ENCODE data around the gene LRRC7. TPM values are rescaled to one million over a fixed set of nuclear protein-coding genes. Genes with fewer than 3 reads are reported as not detected.

The LRRC7 gene
- total and polyA plus RNA-seq, 2 donors (not counting 1 experiment from before 2014, with no cell fraction given), result 0.03 TPM; not detected in 1

GRCh38 chr1:69650779-69651178 lies 83.1 kb downstream of the LRRC7 start:
- Histone ChIP-seq H3K4me1 (ENCODE audit: control insufficient read depth, extremely low read depth, insufficient read depth, low read length) (no peaks in the 10 kb centered on the region), H3K27me3 (ENCODE audit: control insufficient read depth, insufficient read depth, low read length) (no peaks in the 10 kb centered on the region), H3K27ac (ENCODE audit: insufficient read depth, low read length) (no peak overlapping the region), H4K20me1 (ENCODE audit: control insufficient read depth, extremely low read depth, insufficient read depth, low read length) (no peaks in the 10 kb centered on the region), H3K9me3 (ENCODE audit: control insufficient read depth, insufficient read depth, low read depth, low read length) (no peaks in the 10 kb centered on the region), H3K9ac (ENCODE audit: insufficient read depth, low read length) (no peak overlapping the region), H3K4me3 (replicated peaks in 1 of 4; ENCODE audit: control extremely low read depth in 1 of 4, insufficient read depth in 1 of 4, low read depth in 3 of 4, low read length in 4 of 4) (no peak overlapping the region), H3K36me3 (ENCODE audit: control insufficient read depth, insufficient read depth, low read length) (no peaks in the 10 kb centered on the region), H3K4me2 (ENCODE audit: extremely low read depth, insufficient read depth, low read length) (no peak overlapping the region), H3K79me2 (ENCODE audit: control insufficient read depth, insufficient read depth, low read length) (no peaks in the 10 kb centered on the region), H2AFZ (ENCODE audit: low read length) (no peak overlapping the region)
- no peak for DNase-seq (ENCODE audit: low read depth in 2 of 2)
- TF ChIP-seq EZH2 (IDR thresholded peaks at IDR 0.05; ENCODE audit: low read length, missing control alignments), result no peak
- no peak for TF ChIP-seq CTCF (conservative IDR thresholded peaks at IDR 0.05 in 1 of 2, IDR thresholded peaks at IDR 0.05 in 1 of 2; ENCODE audit: low read depth in 1 of 2, low read length in 2 of 2)

GRCh38 chr1:69651656-69652055 lies 83.9 kb downstream of the LRRC7 start:
- TF ChIP-seq EZH2 (IDR thresholded peaks at IDR 0.05; ENCODE audit: low read length, missing control alignments) (no peak), CTCF (conservative IDR thresholded peaks at IDR 0.05 in 1 of 2, IDR thresholded peaks at IDR 0.05 in 1 of 2; ENCODE audit: low read depth in 1 of 2, low read length in 2 of 2) (no peak)
- Histone ChIP-seq H3K9ac (ENCODE audit: insufficient read depth, low read length) (no peak overlapping the region), H3K4me3 (replicated peaks in 1 of 4; ENCODE audit: control extremely low read depth in 1 of 4, insufficient read depth in 1 of 4, low read depth in 3 of 4, low read length in 4 of 4) (no peak overlapping the region), H3K4me1 (ENCODE audit: control insufficient read depth, extremely low read depth, insufficient read depth, low read length) (no peaks in the 10 kb centered on the region), H2AFZ (ENCODE audit: low read length) (no peak overlapping the region), H3K4me2 (ENCODE audit: extremely low read depth, insufficient read depth, low read length) (no peak overlapping the region), H4K20me1 (ENCODE audit: control insufficient read depth, extremely low read depth, insufficient read depth, low read length) (no peaks in the 10 kb centered on the region), H3K79me2 (ENCODE audit: control insufficient read depth, insufficient read depth, low read length) (no peaks in the 10 kb centered on the region), H3K27me3 (ENCODE audit: control insufficient read depth, insufficient read depth, low read length) (no peaks in the 10 kb centered on the region), H3K36me3 (ENCODE audit: control insufficient read depth, insufficient read depth, low read length) (no peaks in the 10 kb centered on the region), H3K9me3 (ENCODE audit: control insufficient read depth, insufficient read depth, low read depth, low read length) (no peaks in the 10 kb centered on the region), H3K27ac (ENCODE audit: insufficient read depth, low read length) (no peak overlapping the region)
- no peak for DNase-seq (ENCODE audit: low read depth in 2 of 2)

- peak in 1 of 2 donors; percentile 8 for DNase-seq (ENCODE audit: low read depth in 2 of 2)
These were observed 90.2 kb downstream of the LRRC7 start for GRCh38 chr1:69657971-69658370.

More at GRCh38 chr1:69657971-69658370, 90.2 kb downstream of the LRRC7 start:
- TF ChIP-seq CTCF (conservative IDR thresholded peaks at IDR 0.05 in 1 of 2, IDR thresholded peaks at IDR 0.05 in 1 of 2; ENCODE audit: low read depth in 1 of 2, low read length in 2 of 2) (no peak), EZH2 (IDR thresholded peaks at IDR 0.05; ENCODE audit: low read length, missing control alignments) (no peak)
- no peaks in the 10 kb centered on the region for H3K4me1 ChIP-seq (ENCODE audit: control insufficient read depth, extremely low read depth, insufficient read depth, low read length)
- H3K36me3 ChIP-seq (ENCODE audit: control insufficient read depth, insufficient read depth, low read length), result no peaks in the 10 kb centered on the region
- H3K79me2 ChIP-seq (ENCODE audit: control insufficient read depth, insufficient read depth, low read length), result no peaks in the 10 kb centered on the region
- no peaks in the 10 kb centered on the region for H3K27me3 ChIP-seq (ENCODE audit: control insufficient read depth, insufficient read depth, low read length)
- H3K27ac ChIP-seq (ENCODE audit: insufficient read depth, low read length), result no peak overlapping the region
- no peaks in the 10 kb centered on the region for H3K9me3 ChIP-seq (ENCODE audit: control insufficient read depth, insufficient read depth, low read depth, low read length)
- no peak overlapping the region for H3K4me3 ChIP-seq (replicated peaks in 1 of 4; ENCODE audit: control extremely low read depth in 1 of 4, insufficient read depth in 1 of 4, low read depth in 3 of 4, low read length in 4 of 4)
- H4K20me1 ChIP-seq (ENCODE audit: control insufficient read depth, extremely low read depth, insufficient read depth, low read length), result no peaks in the 10 kb centered on the region
- no peak overlapping the region for H2AFZ ChIP-seq (ENCODE audit: low read length)
- no peak overlapping the region for H3K9ac ChIP-seq (ENCODE audit: insufficient read depth, low read length)
- no peak overlapping the region for H3K4me2 ChIP-seq (ENCODE audit: extremely low read depth, insufficient read depth, low read length)

All from fibroblast of lung (primary cell).